Suprapubic skin (tissue), 4 donors: ENCODE data around the gene MYOZ3. TPM values are rescaled to one million over a fixed set of nuclear protein-coding genes. Genes with fewer than 3 reads are reported as not detected.
A peak's percentile ranks its signal among the peaks of the same experiment; 100 is the strongest.

Experiments used
- DNase-seq, 2 donors: peaks; one replicate each; pipeline ENCODE4 v3.0.0-alpha.2; 2019; ENCODE audit warnings: low spot score in 2 of 2
- H3K27ac ChIP-seq: fragments of 200-600 bp; sonication (generic); one replicate; pipeline ENCODE4 v1.5.1; 2019
- H3K27me3 ChIP-seq: fragments of 200-600 bp; sonication (generic); one replicate; pipeline ENCODE4 v1.5.1; 2019
- H3K36me3 ChIP-seq: fragments of 200-600 bp; sonication (generic); one replicate; pipeline ENCODE4 v1.5.1; 2019
- H3K4me1 ChIP-seq: fragments of 200-600 bp; sonication (generic); one replicate; pipeline ENCODE4 v1.5.1; 2019
- H3K4me3 ChIP-seq: fragments of 200-600 bp; sonication (generic); one replicate; pipeline ENCODE4 v1.5.1; 2019; ENCODE audit warnings: mild to moderate bottlenecking
- H3K9me3 ChIP-seq: fragments of 200-600 bp; sonication (generic); one replicate; pipeline ENCODE4 v1.5.1; 2019
- CTCF ChIP-seq, 2 donors: fragments of 200-600 bp in 1 of 2; fragments of 450-650 bp in 1 of 2; sonication (generic) in 1 of 2; IDR thresholded peaks; one replicate each; pipeline ENCODE4 v1.5.1; 2016 to 2019; ENCODE audit warnings: antibody characterized with exemption in 2 of 2, mild to moderate bottlenecking in 1 of 2, moderate library complexity in 1 of 2
- EP300 ChIP-seq: sonication (generic); formaldehyde crosslinking; IDR thresholded peaks from one replicate; pipeline ENCODE4 v1.6.1; 2017; ENCODE audit warnings: antibody characterized with exemption
- POLR2A ChIP-seq, 2 donors: fragments of 450-650 bp; IDR thresholded peaks; one replicate each; pipeline ENCODE4 v1.6.1; 2017; ENCODE audit warnings: antibody characterized with exemption in 2 of 2, mild to moderate bottlenecking in 2 of 2, moderate library complexity in 2 of 2
- POLR2AphosphoS5 ChIP-seq, 3 donors: sonication (generic); formaldehyde crosslinking; IDR thresholded peaks; one replicate each; pipeline ENCODE4 v1.6.1; 2017; ENCODE audit warnings: antibody characterized with exemption in 3 of 3
- WGBS: methylation state at CpG from one replicate; pipeline ENCODE4 v1.1.5; 2018; 5-methylcytosine and 5-hydroxymethylcytosine counted together
- total RNA-seq, 4 donors: library from RNA; depleted of rRNA; stranded (reverse); fragments of >200 nt; gene quantifications; one replicate each; pipeline ENCODE4 v1.1.0, GENCODE V29; 2016

Gene MYOZ3
- total RNA-seq, 4 donors from 2014 or later: 0.30 TPM; not detected in 3

- DNase-seq: no peak
- 10% methylated on average over 7 of the region's 17 CpGs for WGBS
- Histone ChIP-seq H3K27ac (no peak overlapping the region), H3K4me3 (no peak overlapping the region), H3K36me3 (no peaks in the 10 kb centered on the region), H3K4me1 (peaks cover 66% of the 10 kb centered on the region), H3K9me3 (no peaks in the 10 kb centered on the region), H3K27me3 (no peaks in the 10 kb centered on the region)
- TF ChIP-seq POLR2A (IDR thresholded peaks at IDR 0.05) (no peak), CTCF (IDR thresholded peaks at IDR 0.05) (no peak), EP300 (no peak), POLR2AphosphoS5 (IDR thresholded peaks at IDR 0.05) (no peak)
These were observed 45.8 kb upstream of the MYOZ3 start for GRCh38 chr5:150615141-150615699.

- no peak overlapping the region for H3K27ac ChIP-seq
- DNase-seq: no peak
- H3K4me1 ChIP-seq: peaks cover 66% of the 10 kb centered on the region
- no peaks in the 10 kb centered on the region for H3K36me3 ChIP-seq
- H3K4me3 ChIP-seq: no peak overlapping the region
- no peak for TF ChIP-seq CTCF (IDR thresholded peaks at IDR 0.05)
- 35% methylated on average over 5 of the region's 5 CpGs for WGBS
- no peaks in the 10 kb centered on the region for H3K9me3 ChIP-seq
- H3K27me3 ChIP-seq: no peaks in the 10 kb centered on the region
These were observed 45.0 kb upstream of the MYOZ3 start for GRCh38 chr5:150616024-150616470.

GRCh38 chr5:150616506-150616905, 44.5 kb upstream of the MYOZ3 start:
- Histone ChIP-seq H3K9me3 (no peaks in the 10 kb centered on the region), H3K4me3 (no peak overlapping the region), H3K27me3 (no peaks in the 10 kb centered on the region), H3K4me1 (peaks cover 66% of the 10 kb centered on the region), H3K27ac (no peak overlapping the region), H3K36me3 (no peaks in the 10 kb centered on the region)
- TF ChIP-seq EP300: no peak
- TF ChIP-seq CTCF (IDR thresholded peaks at IDR 0.05): no peak
- no peak for TF ChIP-seq POLR2AphosphoS5 (IDR thresholded peaks at IDR 0.05)
- no peak for TF ChIP-seq POLR2A (IDR thresholded peaks at IDR 0.05)
- no peak for DNase-seq
- WGBS: 78% methylated on average over 1 of the region's 1 CpG

- peaks cover 71% of the 10 kb centered on the region for H3K4me1 ChIP-seq
- H3K27ac ChIP-seq: peak overlapping the region; percentile 25
- no peaks in the 10 kb centered on the region for H3K27me3 ChIP-seq
- no peak for DNase-seq
- no peaks in the 10 kb centered on the region for H3K36me3 ChIP-seq
- no peaks in the 10 kb centered on the region for H3K9me3 ChIP-seq
- TF ChIP-seq EP300: no peak
- TF ChIP-seq POLR2A (IDR thresholded peaks at IDR 0.05): no peak
- TF ChIP-seq CTCF (IDR thresholded peaks at IDR 0.05): no peak
- TF ChIP-seq POLR2AphosphoS5 (IDR thresholded peaks at IDR 0.05): no peak
- no peak overlapping the region for H3K4me3 ChIP-seq
- 88% methylated on average over 9 of the region's 9 CpGs for WGBS
These were observed 42.9 kb upstream of the MYOZ3 start for GRCh38 chr5:150618163-150618562.

GRCh38 chr5:150618588-150619281, 42.3 kb upstream of the MYOZ3 start:
- Histone ChIP-seq H3K4me1 (peaks cover 69% of the 10 kb centered on the region), H3K36me3 (no peaks in the 10 kb centered on the region), H3K9me3 (no peaks in the 10 kb centered on the region), H3K27me3 (no peaks in the 10 kb centered on the region), H3K4me3 (no peak overlapping the region), H3K27ac (peak overlapping the region; percentile 15)
- no peak for DNase-seq
- TF ChIP-seq CTCF (IDR thresholded peaks at IDR 0.05) (no peak), POLR2AphosphoS5 (IDR thresholded peaks at IDR 0.05) (no peak), EP300 (no peak), POLR2A (IDR thresholded peaks at IDR 0.05) (no peak)
- WGBS: 78% methylated on average over 13 of the region's 17 CpGs
